GM21786 (cell line): ENCODE measurements around the gene ARMC9.

Source experiments
- ATAC-seq: cut with Tn5 transposase; IDR thresholded peaks from one replicate; pipeline ENCODE4 v1.9.1; 2021; ENCODE audit not compliant: unreplicated experiment

The ARMC9 gene

GRCh38 chr2:231378026-231378722 is 179.7 kb downstream of the ARMC9 start:
- ATAC-seq = no peak

DNA sequence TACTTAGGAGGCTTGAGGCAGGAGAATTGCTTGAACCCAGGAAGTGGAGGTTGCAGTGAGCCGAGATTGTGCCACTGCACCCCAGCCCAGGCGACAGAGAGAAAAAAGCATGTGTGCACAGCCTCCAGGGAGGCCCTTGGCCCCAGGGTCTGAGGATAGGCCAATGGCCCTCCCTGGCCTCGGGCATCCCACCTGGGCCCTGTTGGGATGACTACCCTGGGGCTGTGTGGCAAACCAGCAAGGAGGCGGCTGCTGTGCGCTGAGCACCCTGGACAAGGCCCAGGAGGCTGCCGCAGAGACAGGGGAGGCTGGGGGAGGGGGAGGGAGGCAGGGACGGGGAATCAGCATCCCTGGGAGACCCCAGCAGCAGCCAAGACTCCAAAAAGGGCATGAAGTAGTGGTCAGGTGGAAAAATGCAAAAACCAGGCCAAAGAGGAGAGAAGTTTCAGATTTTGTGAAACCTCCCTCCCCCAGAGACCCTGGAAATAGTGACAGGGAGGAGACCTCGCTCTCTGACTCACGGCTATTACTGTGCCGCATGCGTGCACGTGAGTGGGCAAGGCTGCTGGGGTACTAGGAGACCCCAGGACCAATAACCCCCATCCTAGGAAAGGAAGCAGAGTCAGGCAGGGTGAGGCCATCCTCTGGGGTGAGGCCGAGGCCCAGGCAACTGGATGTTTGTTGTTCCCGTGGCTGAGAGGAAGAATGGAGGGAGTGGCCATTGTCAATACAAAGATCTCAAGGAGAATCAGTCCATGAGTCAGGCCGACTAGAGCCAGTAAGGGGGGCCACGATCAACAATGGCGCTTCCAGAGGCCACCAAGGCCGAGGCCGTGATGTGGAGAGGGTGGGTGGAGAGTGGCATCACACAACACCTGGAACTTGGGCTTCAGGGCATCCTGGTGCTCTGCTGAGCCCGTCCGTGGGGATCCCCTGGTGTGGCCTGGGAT is 181.1 kb downstream of the ARMC9 start:
- no peak for ATAC-seq

- ATAC-seq = no peak
These were observed 181.9 kb downstream of the ARMC9 start for GRCh38 chr2:231380307-231380706.

- ATAC-seq = no peak
These were observed 182.8 kb downstream of the ARMC9 start for GRCh38 chr2:231380991-231381847.

DNA sequence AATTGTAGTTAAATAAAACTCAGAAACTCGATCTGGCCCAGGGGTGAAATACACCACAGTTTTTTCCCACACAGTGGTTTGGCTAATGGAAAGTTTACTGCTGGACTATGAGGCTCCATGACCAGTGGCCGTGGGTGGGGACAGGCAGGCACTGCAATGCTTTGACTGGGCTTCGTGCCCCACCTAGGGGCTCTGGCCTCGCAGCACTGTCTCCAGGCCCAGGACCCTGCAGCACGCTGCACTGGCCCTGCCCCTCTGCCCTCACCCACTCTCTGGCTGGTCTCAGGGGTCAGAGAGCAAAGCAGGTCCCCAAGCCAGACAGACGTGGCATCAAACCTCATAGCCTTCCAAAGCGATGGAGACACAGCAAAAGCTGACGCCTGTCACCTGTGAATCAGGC is 183.7 kb downstream of the ARMC9 start:
- ATAC-seq = no peak

GRCh38 chr2:231383416-231384108 is 185.1 kb downstream of the ARMC9 start:
- no peak for ATAC-seq

GRCh38 chr2:231384109-231384435 is 185.6 kb downstream of the ARMC9 start:
- no peak for ATAC-seq

GRCh38 chr2:231384970-231385369 is 186.5 kb downstream of the ARMC9 start:
- no peak for ATAC-seq

- no peak for ATAC-seq
These were observed 187.0 kb downstream of the ARMC9 start for GRCh38 chr2:231385429-231385828.

DNA sequence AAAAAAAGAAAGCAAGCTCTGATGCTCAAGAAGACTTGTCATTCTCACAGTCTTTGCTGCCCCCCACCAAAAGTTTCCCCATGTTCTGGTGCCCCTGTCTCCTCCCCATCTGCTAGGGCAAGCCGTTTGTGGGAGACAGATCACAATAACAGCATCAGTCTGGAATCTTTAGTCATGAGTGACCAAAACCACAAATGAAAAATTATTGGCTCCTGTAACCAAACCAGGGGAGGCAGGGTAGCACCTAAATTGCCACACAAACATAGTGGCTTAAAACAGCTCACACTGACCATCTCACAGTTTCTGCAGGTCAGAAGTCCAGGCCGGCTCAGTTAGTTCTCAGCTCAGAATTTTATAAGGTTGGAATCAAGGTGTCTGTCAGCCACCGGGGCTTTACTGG is 188.0 kb downstream of the ARMC9 start:
- ATAC-seq = no peak

GRCh38 chr2:231387904-231388724 is 189.7 kb downstream of the ARMC9 start:
- ATAC-seq = no peak

DNA sequence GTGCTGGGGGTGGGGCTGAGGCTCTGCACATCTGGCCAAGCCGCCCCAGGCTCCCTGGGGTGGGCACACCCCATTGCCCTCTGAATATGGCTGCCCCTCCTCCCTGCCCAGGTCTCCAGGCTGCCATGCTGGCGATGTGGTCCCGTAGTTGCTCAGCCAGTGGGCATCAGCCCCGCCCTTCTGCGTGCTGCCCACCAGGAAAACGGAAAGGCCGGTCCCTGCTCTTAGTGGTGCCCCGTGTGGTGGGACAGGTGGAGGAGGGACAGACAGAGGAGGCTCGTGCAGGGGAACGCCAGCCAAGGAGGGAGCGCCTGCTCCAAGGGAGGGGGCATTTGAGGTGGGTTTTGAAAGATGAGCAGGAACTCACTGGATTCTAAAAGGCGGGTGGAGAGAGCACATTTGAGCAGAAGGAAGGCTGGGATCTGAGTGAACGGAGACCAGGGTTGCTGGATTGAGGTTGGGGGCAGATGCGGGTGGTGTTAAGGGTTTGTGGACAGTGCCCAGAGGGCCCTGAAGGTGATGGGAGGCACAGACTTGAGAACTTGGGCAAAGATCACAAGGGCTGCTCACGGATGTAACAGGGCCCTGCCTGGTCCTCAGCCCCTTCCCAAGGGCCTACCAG is 190.4 kb downstream of the ARMC9 start:
- no peak for ATAC-seq

DNA sequence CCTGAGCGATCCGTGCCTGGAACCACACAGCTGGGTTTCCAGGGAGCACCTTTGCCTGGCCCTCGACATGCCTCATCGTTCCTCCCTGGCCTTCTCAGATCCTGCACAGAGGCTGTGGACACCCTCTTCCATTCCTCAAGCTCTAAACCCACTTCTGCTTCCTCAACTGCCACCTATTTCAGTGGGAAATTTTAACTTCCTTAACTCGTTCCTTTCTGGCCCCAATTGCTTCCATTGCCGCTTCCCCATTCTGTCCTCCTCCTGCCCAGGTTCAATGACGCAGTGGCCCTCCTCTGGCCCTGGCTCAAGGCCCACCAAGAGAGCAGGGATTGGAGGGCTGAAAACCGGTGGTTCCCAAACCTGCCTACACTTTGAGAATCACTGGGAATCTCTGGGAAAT is 192.2 kb downstream of the ARMC9 start:
- ATAC-seq = no peak

GRCh38 chr2:231391981-231392380 is 193.6 kb downstream of the ARMC9 start:
- ATAC-seq = no peak

GRCh38 chr2:231392431-231393148 is 194.2 kb downstream of the ARMC9 start:
- no peak for ATAC-seq

- peak; percentile 41 for ATAC-seq
These were observed 195.0 kb downstream of the ARMC9 start for GRCh38 chr2:231393149-231394131.
